K562 (cell line): ENCODE data around the gene DCAF7. TPM values are rescaled to one million over a fixed set of nuclear protein-coding genes. Genes with fewer than 3 reads are reported as not detected.
A peak's percentile ranks its signal among the peaks of the same experiment; 100 is the strongest.

Experiments
- BRD4 ChIP-seq: fragments of 200-600 bp; sonication (generic); IDR thresholded peaks from 2 replicates; pipeline ENCODE4 v1.6.1; 2017; ENCODE audit warnings: inconsistent platforms
- ELF4 ChIP-seq: fragments of 450-650 bp; formaldehyde crosslinking; IDR thresholded peaks from 2 replicates; pipeline ENCODE4 v1.4.0; 2022; ENCODE audit warnings: missing genetic modification characterization
- ESRRA ChIP-seq: fragments of 450-650 bp; IDR thresholded peaks from 2 replicates; pipeline ENCODE4 v1.6.1; 2014; ENCODE audit warnings: low read depth, mild to moderate bottlenecking, moderate library complexity, borderline replicate concordance
- EWSR1 ChIP-seq: fragments of 450-650 bp; IDR thresholded peaks from 2 replicates; pipeline ENCODE4 v1.6.1; 2018; ENCODE audit warnings: borderline replicate concordance, mild to moderate bottlenecking, low read depth, moderate library complexity; ENCODE audit not compliant: partially characterized antibody
- HDAC8 ChIP-seq: fragments of 450-650 bp; IDR thresholded peaks from 2 replicates; pipeline ENCODE4 v1.6.1; 2016; ENCODE audit warnings: mild to moderate bottlenecking, missing genetic modification characterization, moderate library complexity, missing compliant biosample characterization
- HMG20A ChIP-seq: fragments of 450-650 bp; formaldehyde crosslinking; conservative IDR thresholded peaks from 2 replicates; pipeline ENCODE4 v1.4.0; 2020; ENCODE audit warnings: mild to moderate bottlenecking, mixed read lengths
- ILK ChIP-seq: fragments of 450-650 bp; IDR thresholded peaks from 2 replicates; pipeline ENCODE4 v1.6.1; 2016; ENCODE audit warnings: missing genetic modification characterization, low read depth, mild to moderate bottlenecking, missing compliant biosample characterization, moderate library complexity, borderline replicate concordance
- MAFG ChIP-seq: fragments of 450-650 bp; conservative IDR thresholded peaks from 2 replicates; pipeline ENCODE4 v1.6.1; 2016; ENCODE audit warnings: missing genetic modification characterization, missing compliant biosample characterization
- MCM3 ChIP-seq: fragments of 450-650 bp; IDR thresholded peaks from 2 replicates; pipeline ENCODE4 v1.6.1; 2016
- MCM5 ChIP-seq: fragments of 450-650 bp; IDR thresholded peaks from 2 replicates; pipeline ENCODE4 v1.6.1; 2016; ENCODE audit warnings: low read depth
- MTA2 ChIP-seq: fragments of 450-650 bp; IDR thresholded peaks from 2 replicates; pipeline ENCODE4 v1.6.1; 2016; ENCODE audit warnings: low read depth
- MYNN ChIP-seq, 2 experiments: sonication (generic); formaldehyde crosslinking in 1 of 2; IDR thresholded peaks; 2 replicates each; pipeline versions ENCODE4 v1.5.0 to v1.6.1; 2016 to 2020; ENCODE audit warnings: antibody characterized with exemption in 1 of 2, missing genetic modification reagents in 1 of 2
- NEUROD1 ChIP-seq: fragments of 150-350 bp; IDR thresholded peaks from 2 replicates; pipeline ENCODE4 v1.6.1; 2014; ENCODE audit warnings: borderline replicate concordance, low read length, low read depth; ENCODE audit not compliant: partially characterized antibody
- NFATC3 ChIP-seq: fragments of 450-650 bp; IDR thresholded peaks from 2 replicates; pipeline ENCODE4 v1.6.1; 2017; ENCODE audit warnings: mild to moderate bottlenecking
- NFIX ChIP-seq: fragments of 250-450 bp; sonication (Bioruptor Pico); IDR thresholded peaks from 2 replicates; pipeline ENCODE4 v1.4.0; 2020; ENCODE audit warnings: low read depth, mild to moderate bottlenecking, moderate library complexity
- PCBP1 ChIP-seq: fragments of 200-400 bp; formaldehyde crosslinking; IDR thresholded peaks from 2 replicates; pipeline ENCODE4 v1.6.1; 2018; ENCODE audit warnings: mild to moderate bottlenecking, low read depth, low read length; ENCODE audit not compliant: poor library complexity, severe bottlenecking
- POLR2G ChIP-seq: fragments of 200-400 bp; formaldehyde crosslinking; IDR thresholded peaks from 2 replicates; pipeline ENCODE4 v1.6.1; 2017; ENCODE audit warnings: low read depth, mild to moderate bottlenecking, antibody characterized with exemption, low read length, moderate library complexity
- SIN3A ChIP-seq, 2 experiments: fragments of 150-350 bp in 1 of 2; IDR thresholded peaks; 2 replicates each; pipeline ENCODE4 v1.6.1; 2011 to 2016; ENCODE audit warnings: borderline replicate concordance in 2 of 2, low read depth in 2 of 2, low read length in 2 of 2, mild to moderate bottlenecking in 2 of 2, moderate library complexity in 2 of 2; ENCODE audit not compliant: control insufficient read depth in 1 of 2
- ZFP30 ChIP-seq: fragments of 250-450 bp; sonication (Bioruptor Pico); IDR thresholded peaks from 2 replicates; pipeline ENCODE4 v1.8.0; 2022; ENCODE audit warnings: moderate library complexity, mild to moderate bottlenecking, inconsistent platforms, borderline replicate concordance
- ZFPM2 ChIP-seq: fragments of 250-450 bp; sonication (Bioruptor Pico); IDR thresholded peaks from 2 replicates; pipeline ENCODE4 v1.5.1; 2022; ENCODE audit warnings: mild to moderate bottlenecking
- ZNF184 ChIP-seq: sonication (generic); formaldehyde crosslinking; IDR thresholded peaks from 2 replicates; pipeline ENCODE4 v1.5.0; 2020; ENCODE audit warnings: missing genetic modification reagents
- ZNF24 ChIP-seq: fragments of 450-650 bp; IDR thresholded peaks from 2 replicates; pipeline ENCODE4 v1.6.1; 2016
- ZNF41 ChIP-seq: fragments of 250-450 bp; sonication (Bioruptor Pico); conservative IDR thresholded peaks from 2 replicates; pipeline ENCODE4 v1.4.0; 2020; ENCODE audit warnings: mild to moderate bottlenecking
- ZNF444 ChIP-seq: fragments of 250-450 bp; sonication (Bioruptor Pico); IDR thresholded peaks from 2 replicates; pipeline ENCODE4 v1.4.0; 2020; ENCODE audit warnings: mild to moderate bottlenecking, moderate library complexity
- polyA plus RNA-seq, 8 experiments: library from polyadenylated mRNA; depleted of rRNA in 4 of 8; stranded (reverse) in 5 of 8; unstranded in 3 of 8; fragments of >200 nt; fragmentation: Nextera tagmentation in 2 of 8; fragmentation: Illumina TruSeq in 1 of 8; extraction: Ambion mirVana in 2 of 8; extraction: Trizol in 1 of 8; gene quantifications; 2 replicates each; pipeline versions ENCODE4 v1.2.1 to v1.2.3, GENCODE V29; 2011 to 2014; ENCODE audit warnings: inconsistent platforms in 1 of 8, missing spikeins in 1 of 8
- total RNA-seq, 7 experiments: library from RNA; depleted of rRNA in 6 of 7; stranded (reverse); fragments of >200 nt in 6 of 7; fragmentation: Illumina TruSeq in 2 of 7; extraction: Trizol in 2 of 7; gene quantifications; 2 replicates each; pipeline versions ENCODE4 v1.2.1 to v1.2.3, GENCODE V29; 2011 to 2021; ENCODE audit warnings: low replicate concordance in 1 of 7
- TF ChIP-seq, protein P1 (sequence below): sonication (generic); formaldehyde crosslinking; IDR thresholded peaks from 2 replicates; pipeline ENCODE4 v1.8.0; 2022; ENCODE audit warnings: mild to moderate bottlenecking, missing genetic modification reagents, borderline replicate concordance
- TF ChIP-seq, protein P2 (sequence below): fragments of 250-450 bp; sonication (Bioruptor Pico); IDR thresholded peaks from 2 replicates; pipeline ENCODE4 v1.5.0; 2021
- TF ChIP-seq, protein P3 (sequence below): fragments of 250-450 bp; sonication (Bioruptor Pico); IDR thresholded peaks from 2 replicates; pipeline ENCODE4 v1.9.0; 2021; ENCODE audit warnings: mild to moderate bottlenecking

The DCAF7 gene
- total and polyA plus RNA-seq, 9 of the 15 experiments (the other 6 are each of a cell fraction or from before 2014, with no cell fraction given): 30.8 to 123 (median 40.2) TPM

DNA sequence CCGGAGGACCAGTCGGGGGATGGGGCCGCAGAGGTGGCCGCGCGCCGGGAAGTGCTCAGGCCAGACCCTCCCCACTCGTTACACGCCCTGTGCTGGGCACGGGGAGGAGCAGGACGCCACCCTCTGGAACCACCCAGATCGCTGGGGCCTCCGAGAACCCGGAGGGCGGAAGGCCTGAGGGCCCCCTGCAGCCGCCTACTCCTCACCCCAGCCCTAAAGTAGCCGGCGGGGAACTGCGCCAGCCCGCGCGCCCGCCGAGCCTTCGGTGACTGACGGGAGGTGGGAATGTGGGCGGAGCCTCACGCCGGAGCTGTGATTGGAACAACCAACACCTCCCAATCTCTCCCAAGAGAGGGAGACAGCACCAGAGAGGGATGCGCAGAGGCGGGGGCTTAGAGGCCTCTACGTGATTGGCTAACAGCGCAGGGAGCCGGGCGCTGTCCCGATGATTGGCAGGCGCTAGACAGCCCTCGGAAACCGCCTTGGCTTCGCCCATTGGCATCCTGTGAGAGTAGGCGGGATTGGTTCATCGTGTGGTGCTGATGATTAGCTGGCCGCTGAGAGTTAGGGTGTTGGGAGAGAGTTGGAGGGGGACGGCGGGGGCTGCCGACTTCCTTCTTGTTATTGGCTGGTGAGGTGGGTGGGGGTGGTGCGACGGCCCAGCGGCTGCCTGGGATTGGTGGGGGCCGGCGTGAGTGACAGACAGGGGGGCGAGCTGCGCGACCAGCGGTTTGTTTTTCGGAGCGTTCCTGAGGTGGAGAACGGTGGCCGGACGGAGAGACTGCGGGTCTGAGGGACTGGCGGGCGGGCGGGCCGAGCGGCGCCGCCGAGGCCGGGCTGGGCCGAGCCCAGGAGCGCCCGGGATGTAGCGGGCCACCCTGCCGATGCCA lies 71.7 kb downstream of the DCAF7 start, which contains the start of gene MAP3K3 (continued):
- no peak for TF ChIP-seq SIN3A (IDR thresholded peaks at IDR 0.05; ENCODE audit: borderline replicate concordance in 2 of 2, control insufficient read depth in 1 of 2, low read depth in 2 of 2, low read length in 2 of 2)
- TF ChIP-seq MTA2: no peak
- TF ChIP-seq NEUROD1: peak; percentile 54
- peak; percentile 97 for TF ChIP-seq POLR2G
- no peak for TF ChIP-seq HMG20A (CRISPR knock-in tag)
- TF ChIP-seq EWSR1: no peak
- TF ChIP-seq ZNF444 (CRISPR knock-in tag): no peak
- TF ChIP-seq BRD4: no peak
- no peak for TF ChIP-seq ILK (tag)
- 0 out of 2 replicates have a peak, but pooled peaks have one; percentile 13 for TF ChIP-seq ESRRA
- TF ChIP-seq, protein P1, sequence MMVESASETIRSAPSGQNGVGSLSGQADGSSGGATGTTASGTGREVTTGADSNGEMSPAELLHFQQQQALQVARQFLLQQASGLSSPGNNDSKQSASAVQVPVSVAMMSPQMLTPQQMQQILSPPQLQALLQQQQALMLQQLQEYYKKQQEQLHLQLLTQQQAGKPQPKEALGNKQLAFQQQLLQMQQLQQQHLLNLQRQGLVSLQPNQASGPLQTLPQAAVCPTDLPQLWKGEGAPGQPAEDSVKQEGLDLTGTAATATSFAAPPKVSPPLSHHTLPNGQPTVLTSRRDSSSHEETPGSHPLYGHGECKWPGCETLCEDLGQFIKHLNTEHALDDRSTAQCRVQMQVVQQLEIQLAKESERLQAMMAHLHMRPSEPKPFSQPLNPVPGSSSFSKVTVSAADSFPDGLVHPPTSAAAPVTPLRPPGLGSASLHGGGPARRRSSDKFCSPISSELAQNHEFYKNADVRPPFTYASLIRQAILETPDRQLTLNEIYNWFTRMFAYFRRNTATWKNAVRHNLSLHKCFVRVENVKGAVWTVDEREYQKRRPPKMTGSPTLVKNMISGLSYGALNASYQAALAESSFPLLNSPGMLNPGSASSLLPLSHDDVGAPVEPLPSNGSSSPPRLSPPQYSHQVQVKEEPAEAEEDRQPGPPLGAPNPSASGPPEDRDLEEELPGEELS (CRISPR knock-in tag): no peak; the same call in 1 of the 2 replicates
- TF ChIP-seq MAFG (tag): no peak
- no peak for TF ChIP-seq ZFP30 (CRISPR knock-in tag)
- no peak for TF ChIP-seq ZNF184
- TF ChIP-seq ZFPM2: no peak
- TF ChIP-seq HDAC8 (tag): no peak
- no peak for TF ChIP-seq ZNF24
- TF ChIP-seq, protein P2, sequence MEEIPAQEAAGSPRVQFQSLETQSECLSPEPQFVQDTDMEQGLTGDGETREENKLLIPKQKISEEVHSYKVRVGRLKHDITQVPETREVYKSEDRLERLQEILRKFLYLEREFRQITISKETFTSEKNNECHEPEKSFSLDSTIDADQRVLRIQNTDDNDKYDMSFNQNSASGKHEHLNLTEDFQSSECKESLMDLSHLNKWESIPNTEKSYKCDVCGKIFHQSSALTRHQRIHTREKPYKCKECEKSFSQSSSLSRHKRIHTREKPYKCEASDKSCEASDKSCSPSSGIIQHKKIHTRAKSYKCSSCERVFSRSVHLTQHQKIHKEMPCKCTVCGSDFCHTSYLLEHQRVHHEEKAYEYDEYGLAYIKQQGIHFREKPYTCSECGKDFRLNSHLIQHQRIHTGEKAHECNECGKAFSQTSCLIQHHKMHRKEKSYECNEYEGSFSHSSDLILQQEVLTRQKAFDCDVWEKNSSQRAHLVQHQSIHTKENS (CRISPR knock-in tag): no peak
- TF ChIP-seq, protein P3, sequence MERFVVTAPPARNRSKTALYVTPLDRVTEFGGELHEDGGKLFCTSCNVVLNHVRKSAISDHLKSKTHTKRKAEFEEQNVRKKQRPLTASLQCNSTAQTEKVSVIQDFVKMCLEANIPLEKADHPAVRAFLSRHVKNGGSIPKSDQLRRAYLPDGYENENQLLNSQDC (CRISPR knock-in tag): no peak
- TF ChIP-seq MYNN (IDR thresholded peaks at IDR 0.05): peak; percentile 33; the same call in 1 of the 2 replicates
- TF ChIP-seq MYNN (CRISPR knock-in tag; IDR thresholded peaks at IDR 0.05): no peak
- TF ChIP-seq NFIX (CRISPR knock-in tag): no peak
- no peak for TF ChIP-seq PCBP1
- no peak for TF ChIP-seq MCM3
- no peak for TF ChIP-seq MCM5
- no peak for TF ChIP-seq ELF4 (CRISPR knock-in tag)
- no peak for TF ChIP-seq ZNF41
- TF ChIP-seq NFATC3: no peak
